Cardiac ventricle fibroblast (primary cell): ENCODE measurements around the gene WDR4. TPM values are rescaled to one million over a fixed set of nuclear protein-coding genes. Genes with fewer than 3 reads are reported as not detected.

Experiments
- total RNA-seq: library from RNA; depleted of rRNA; stranded (reverse); fragments of >200 nt; gene quantifications from 2 replicates; pipeline ENCODE4 v1.2.3, GENCODE V29; 2015

Gene WDR4
- total RNA-seq = 4.7 and 10.1 TPM in 2 replicates

GRCh38 chr21:42878993-42879787 lies at the start of gene WDR4:
TSS of gene WDR4 (minus strand) at chr21:42879539. CDS start at chr21:42879495, 44 bp downstream.

GRCh38 chr21:42925114-42925926 lies 46.0 kb upstream of the WDR4 start, which contains the start of gene ERVH48-1:
TSS of gene ERVH48-1 (minus strand) at chr21:42925630. CDS start at chr21:42919006, 6,624 bp downstream.

GRCh38 chr21:42892931-42893755 lies 13.8 kb upstream of the WDR4 start, which contains the start of gene NDUFV3:
TSS of gene NDUFV3 (plus strand) at chr21:42893309. CDS start at chr21:42893334, 25 bp downstream.

Other genes with a start within 250 kb of the WDR4 start
- 0.54 and 1.7 TPM in 2 replicates for gene PDE9A, start 225.9 kb downstream of the WDR4 start, total RNA-seq
- gene NDUFV3, start 13.8 kb upstream of the WDR4 start, total RNA-seq = 44.2 and 48.0 TPM in 2 replicates
- gene ERVH48-1, start 46.1 kb upstream of the WDR4 start, total RNA-seq = not detected in 2 replicates
- gene PKNOX1, start 95.0 kb upstream of the WDR4 start, total RNA-seq = 6.4 and 6.5 TPM in 2 replicates
- gene CBS, start 196.3 kb upstream of the WDR4 start, total RNA-seq = 17.2 and 22.6 TPM in 2 replicates
- 19.0 and 28.8 TPM in 2 replicates for gene U2AF1, start 228.0 kb upstream of the WDR4 start, total RNA-seq